DMS153 treated with DMSO at 0.1 percent for 48 hours (cell line): ENCODE results near the gene ASAP3.

Experiments
- DNase-seq: peaks from one replicate; lab custom pipeline; 2025; ENCODE audit not compliant: unreplicated experiment; lab: John Stamatoyannopoulos, UW

Gene ASAP3

DNA sequence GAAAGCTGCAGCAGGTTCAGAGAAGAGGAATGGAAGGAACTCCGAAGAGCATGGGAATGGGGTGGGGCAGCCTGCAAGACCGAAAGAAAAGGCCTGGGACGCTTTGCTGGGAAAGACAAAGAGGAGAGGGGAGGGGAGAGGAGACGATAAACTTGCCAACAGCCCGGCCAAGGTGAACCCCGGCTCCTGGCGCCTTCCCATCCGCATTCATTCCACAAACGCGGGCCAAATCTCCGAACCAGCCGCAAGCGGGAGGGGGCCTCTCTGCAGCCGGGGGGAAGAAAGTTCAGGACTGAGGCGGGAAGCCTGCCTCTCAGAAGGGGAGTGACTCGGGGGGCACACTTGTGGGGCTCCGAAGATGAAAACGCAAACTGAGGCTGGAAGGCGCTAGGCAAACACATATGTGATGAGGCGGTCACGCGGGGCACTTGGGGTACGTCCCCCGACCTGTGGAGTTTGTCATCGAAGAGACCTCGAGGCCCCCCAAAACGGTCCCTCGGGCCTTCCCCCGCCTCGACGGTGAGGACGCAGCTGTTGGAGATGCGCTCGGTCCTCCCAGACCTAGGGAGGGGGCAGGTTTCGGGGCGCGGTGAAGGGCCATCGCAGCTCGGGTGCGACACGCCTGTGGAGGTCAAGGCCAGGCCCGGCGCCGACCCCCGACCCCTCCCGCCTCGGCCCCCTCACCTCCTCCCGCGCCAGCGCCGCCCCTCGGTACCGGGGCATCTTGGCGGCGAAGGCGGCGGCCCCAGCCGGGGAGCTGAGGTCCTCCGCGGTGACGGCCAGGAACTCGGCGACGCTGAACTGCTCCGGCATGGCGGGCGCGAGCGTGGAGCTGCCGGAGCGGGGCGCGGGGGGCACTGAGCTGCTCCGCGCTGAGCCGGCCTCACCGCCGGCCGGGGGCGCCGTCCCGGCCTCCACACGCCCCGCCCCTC lies at the start of gene ASAP3:
TSS of gene ASAP3 (minus strand) at position 859 of the 932 bp plus-strand sequence. CDS start at position 813, 46 bp downstream.
- DNase-seq, result no peak

DNA sequence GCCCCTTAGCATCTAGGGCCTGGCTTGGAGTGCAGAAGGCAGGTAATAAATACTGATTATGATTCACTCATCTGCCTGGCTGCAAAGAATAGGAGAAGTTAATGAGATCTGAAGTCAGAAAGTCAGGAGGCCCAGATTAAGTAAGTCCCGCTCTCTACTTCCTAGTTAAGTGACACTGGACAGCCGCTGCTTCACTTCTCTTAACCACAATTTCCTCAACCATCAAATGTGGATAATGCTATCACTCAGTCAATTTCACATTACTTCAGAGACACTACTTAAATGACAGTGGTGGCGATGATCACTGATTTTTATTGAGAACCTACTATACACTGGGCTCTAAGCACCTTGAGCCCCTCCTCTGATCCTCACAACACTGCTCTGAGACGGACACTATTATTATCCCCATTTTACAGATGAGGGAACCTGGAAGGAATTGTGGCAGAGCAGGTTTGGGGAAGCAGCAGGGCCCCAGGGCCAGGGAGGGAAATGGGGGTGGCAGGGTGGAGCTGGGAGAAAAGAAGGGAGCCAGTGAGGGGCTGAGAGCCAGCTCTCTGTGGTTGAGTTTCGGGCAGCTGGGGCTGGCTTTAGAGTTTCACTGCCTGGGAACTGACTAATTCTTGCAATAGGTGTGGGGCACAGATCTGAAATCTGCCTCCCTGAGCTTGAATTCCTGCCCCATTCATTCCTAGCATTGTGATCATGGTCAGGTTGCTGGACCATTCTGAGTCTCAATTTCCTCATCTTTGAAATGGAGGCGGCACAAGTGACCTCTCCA lies 49.5 kb upstream of the ASAP3 start:
- DNase-seq, result no peak

DNA sequence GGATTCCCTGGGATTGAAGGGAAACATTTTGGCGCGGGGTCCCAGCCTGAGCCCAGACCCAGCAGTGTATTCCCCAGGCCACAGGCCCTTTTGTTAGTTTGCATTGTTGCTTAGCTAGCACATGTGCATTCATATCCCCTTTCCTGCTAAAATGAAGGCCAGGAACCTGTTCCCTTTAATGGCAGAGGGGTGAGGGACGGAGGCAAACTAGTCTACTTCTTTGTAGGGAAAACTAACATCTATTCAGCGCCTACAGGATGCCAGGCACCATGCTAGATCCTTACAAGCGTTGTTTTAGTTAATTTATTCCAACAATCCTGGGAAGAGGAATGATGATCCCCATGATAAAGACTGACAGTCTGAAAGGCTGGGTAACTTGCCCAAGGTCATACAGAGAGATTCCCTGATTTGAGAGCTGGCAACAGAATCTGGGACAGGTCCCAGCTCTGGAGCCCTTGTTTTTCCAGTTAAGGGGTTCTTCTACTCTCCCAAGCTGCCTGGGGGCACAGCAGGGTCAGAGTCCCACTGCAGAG lies 47.6 kb upstream of the ASAP3 start:
- no peak for DNase-seq

DNA sequence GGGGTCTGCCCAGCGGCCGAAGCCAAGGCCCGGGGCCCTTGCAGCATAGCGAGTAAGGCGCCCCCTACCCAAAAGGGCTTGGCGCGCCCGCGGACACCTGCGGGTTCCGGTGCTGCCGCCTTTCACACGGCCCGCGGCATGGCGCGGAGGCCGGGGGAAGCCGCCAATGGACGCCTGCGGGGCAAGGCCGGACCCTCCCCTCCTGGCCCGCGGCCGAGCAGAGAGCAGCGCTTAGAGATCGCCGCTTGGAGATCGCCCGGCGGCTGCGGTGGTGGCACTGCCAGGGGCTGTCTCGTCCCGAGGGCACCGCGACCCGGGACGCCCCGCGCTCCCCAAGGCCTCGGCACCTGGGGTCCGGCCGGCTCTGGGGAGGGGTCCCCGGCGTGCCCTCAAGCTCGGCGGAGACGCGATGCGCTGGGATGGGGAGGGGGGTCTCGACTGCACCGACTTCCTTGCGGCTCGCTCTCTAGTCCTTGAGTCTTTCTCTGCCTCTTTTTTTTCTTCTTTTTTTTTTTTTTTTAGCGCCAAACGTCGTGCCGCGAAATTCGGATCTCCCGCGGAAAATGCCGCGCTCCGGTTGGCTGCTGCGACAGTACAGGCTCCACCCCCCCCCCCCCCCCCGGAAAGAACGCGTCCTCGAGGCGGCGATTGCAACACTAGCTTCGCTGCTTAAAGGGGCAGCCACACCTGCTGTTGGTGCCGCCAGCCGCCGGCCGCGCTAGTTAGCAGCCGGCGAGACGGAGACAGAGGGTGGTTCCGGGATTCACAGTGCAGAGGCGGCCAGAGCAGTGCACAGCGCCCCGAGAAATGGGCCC lies 47.0 kb upstream of the ASAP3 start, which contains the start of gene E2F2:
TSS of gene E2F2 (minus strand) at position 487 of the 815 bp plus-strand sequence. CDS start at position 47, 440 bp downstream.
- DNase-seq, result peak; percentile 60

DNA sequence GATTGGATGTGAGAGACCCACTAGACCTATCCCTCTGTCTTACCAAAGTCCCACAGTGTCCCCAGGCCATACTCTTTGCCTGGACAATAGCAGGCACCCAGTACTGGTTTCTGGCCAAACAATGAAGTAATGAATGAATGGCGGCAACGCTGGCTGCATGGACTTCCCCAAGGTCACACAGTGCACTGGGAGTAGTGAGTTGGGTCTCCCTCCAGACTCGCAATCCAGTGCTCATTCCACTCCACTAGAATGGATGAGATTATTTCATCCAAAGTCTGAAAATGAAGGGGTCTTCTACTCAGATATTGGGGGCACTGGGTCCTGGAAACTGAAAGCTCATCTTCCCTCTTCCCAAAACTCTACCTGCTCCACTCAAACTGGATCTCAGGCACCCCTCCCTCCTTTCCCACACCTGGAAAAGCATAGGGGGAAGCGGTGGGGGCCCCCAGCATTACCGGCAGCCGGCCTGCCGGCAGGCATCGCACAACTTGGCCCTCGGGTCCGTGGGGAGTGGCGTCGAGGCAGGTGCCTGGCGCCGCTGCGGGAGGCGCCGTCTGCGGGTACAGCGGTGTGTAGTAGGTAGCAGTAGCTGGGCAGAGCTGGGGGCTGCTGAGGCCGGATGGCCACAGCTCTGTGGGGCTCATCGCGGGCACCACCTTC lies 46.2 kb upstream of the ASAP3 start:
- DNase-seq, result no peak

DNA sequence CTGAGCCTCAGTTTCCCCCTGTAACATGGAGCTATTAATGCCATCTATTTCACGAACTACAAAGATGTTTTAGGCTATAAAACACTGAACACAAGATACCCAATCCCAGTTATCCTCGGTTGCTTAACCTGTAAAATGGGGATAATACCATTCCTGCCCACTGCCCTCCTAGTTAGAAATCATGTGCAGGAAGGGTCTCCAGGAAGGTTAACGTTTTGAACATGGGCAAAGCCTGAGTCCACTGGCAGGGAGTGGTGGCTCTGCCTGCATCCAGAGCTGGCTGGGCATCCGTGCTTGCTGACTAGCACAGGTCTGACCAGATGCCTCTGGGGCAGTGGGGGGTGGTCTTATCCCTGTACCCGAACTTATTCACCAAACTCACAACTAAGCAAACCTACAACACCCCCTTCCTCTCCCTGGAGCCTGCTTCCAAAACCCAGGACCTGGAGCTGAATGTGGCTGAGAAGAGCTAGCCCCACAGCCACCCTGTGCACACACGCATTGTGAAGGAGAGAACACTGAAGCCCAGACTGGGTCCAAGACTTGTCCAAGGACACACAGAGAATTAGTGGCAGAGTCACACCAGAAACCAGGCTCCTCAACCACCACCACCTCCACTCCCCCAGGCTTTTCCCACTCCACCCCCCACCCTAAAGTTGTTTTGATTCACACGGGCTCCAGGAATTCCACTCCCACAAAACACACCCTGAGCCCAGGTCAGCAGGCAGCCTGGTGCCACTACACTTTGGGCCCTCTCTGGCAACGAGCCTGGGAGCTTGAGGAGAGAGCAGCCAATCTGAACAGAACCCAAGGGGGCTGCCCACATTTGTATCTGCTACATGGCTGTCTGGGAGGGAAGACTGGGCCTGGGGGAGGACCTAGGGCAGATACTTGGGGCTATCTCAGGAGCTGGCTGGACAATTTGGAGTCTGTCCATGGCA lies 45.4 kb upstream of the ASAP3 start:
- no peak for DNase-seq

DNA sequence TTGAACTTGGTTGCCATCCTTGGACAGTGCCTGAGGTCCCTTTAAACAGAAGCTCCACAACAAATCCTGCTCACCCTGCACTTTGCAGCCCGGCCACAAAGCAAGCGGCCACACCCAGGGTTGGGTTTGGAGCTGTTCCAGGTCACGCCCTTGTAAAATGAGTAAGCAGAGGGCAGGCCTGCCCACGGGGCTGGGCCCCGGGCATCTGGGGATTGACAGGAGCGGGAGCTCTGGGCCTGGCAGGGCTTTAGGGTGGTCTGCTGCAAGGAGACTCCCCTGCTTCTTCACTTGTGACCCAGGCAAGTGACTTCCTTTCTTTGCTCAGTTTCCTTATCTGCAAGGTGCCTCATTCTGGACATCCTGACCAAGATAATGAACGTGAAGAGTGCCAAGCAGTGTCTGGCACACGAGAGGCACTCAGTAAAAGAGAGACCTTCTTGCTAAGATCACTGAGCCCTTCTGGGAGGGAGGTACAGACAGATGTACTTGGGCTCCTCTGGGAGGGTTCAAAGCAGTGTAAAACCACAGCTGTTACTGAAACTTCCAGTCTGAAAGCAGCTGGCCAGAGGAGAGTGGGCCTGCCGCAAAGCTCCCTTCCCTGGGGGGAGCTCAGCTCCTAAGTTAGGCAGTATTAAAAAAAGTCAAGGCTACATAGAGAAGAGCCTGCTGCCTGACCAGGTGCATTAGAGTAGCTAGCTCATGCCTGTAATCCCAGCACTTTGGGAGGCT lies 44.4 kb upstream of the ASAP3 start:
- DNase-seq, result peak; percentile 88

DNA sequence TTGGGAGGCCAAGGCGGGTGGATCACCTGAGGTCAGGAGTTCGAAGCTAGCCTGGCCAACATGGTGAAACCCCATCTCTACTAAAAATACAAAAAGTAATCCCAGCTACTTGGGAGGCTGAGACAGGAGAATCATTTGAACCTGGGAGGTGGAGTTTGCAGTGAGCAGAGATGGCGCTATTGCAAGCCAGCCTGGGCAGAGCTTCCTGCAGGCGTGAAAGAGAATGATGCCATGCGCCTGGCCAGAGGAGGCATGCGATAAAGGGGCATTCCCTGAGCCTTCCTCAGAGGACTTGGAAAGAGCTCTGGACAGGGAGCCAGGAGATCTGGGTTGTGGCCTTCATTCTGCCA lies 43.9 kb upstream of the ASAP3 start:
- no peak for DNase-seq

DNA sequence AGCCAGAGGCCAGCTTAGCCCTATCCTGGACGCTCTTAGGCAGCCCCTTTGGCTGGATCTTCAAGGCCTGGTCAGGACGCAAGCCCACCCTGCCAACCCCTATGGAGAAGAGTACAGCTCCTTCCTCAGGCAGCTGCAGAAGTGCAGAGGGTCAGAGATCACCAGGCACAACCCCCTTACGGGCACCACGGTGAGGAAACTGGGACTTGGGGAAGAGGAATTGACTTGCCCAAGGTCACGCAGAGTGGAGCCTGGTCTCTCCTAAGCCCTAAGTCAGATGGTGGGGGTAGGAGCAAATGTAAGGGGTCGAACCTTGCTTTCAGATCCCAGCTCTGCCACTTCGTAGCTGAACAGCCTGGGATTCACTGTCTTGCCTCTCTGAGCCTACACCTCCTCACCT lies 43.4 kb upstream of the ASAP3 start:
- no peak for DNase-seq

DNA sequence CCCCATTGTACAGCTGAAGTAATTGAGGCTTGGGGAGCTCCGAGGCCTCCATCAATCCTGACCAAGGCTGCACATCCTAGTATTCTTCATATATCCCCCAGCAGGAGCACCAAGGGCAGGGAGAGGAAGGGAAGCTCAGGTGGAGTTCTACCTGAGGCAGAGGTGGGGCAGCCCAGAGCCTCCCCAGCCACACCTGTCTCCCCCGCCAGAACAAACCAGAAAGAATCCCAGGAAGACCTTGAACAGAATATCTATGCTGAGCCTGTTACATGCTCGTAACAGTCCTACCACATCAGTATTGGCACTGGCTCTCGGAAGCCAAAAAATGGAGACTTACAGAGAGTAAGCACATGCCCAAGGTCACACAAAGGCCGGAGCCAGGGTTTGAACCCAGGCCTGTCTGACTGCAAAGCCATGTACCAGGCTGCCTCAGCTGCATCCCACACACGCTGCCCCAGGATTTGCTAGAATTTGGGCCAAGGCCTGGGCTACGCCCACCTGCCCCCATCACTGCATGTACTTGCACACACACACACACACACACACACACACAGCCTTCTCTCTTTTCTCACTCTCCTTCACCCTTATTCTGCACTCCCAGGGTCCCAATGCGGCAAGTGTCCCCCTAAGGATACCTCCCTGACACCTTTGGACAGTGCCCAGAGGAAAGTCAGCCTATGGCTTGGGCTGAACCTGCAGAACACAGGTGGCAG lies 42.5 kb upstream of the ASAP3 start:
- DNase-seq, result no peak

DNA sequence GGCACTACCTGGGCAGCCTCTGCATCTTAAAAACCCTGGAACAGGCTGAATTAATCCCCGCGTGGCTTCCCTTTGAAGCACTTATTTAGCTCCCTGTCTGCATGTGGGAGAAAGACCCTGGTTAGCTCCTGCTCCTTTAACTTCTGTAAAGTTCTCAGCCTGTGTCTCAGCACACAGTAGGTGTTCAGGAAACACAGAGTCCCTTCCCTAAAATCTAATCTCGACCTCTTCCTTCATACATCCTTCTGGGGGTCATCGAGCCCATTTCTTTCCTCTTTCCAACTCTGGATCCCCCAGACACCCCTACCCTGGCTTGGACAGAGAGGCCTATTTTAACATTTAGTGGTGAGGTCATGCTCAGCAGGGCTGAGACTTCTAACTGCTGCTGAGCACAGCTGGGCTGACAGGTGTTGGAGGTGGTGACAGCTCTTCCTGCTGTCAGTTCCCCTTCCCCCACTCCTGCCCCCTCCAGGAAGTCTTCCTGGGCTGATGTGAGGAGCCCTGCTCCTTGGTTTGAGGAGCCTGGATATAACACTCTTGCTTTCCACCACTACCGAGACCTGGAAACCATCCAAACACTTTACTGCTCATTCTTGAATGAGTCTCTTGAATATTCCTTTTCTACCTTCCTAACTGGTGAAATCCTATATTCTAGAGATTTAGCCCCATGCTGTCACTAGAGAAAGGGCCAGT lies 41.7 kb upstream of the ASAP3 start:
- DNase-seq, result no peak

DNA sequence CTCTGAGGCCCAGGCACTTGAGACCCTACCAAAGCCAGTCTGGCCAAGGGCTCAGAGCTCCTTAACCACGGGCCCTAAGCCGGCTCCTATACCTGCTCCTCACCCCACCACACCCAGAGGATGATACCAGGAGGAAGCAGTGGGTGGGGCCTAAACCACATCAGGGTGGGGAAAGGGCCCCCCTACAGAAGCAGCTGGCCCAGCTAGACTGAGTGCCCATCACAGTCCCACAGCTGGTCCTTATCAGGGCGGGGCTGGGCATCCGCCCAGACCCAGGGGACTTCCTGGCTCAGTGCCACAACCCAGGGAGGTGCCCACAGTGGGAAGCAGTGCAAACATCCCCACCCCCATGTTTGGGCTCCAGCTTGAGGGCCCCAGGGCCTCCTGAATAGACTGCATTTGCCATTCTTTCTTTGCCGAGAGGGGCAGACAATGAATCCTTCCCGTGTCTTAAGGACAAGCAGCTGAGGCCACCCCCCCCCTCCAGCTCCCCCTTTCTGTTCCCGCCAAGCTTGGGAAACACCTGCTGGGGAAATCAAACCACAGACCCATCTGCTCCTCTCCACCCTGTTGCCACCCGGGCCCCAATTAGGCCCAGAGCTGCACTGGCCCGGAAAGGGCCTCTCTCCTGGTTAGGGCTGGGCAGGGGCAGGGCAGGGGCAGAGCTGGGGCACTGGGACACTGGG lies 40.9 kb upstream of the ASAP3 start:
- peak; percentile 82 for DNase-seq

DNA sequence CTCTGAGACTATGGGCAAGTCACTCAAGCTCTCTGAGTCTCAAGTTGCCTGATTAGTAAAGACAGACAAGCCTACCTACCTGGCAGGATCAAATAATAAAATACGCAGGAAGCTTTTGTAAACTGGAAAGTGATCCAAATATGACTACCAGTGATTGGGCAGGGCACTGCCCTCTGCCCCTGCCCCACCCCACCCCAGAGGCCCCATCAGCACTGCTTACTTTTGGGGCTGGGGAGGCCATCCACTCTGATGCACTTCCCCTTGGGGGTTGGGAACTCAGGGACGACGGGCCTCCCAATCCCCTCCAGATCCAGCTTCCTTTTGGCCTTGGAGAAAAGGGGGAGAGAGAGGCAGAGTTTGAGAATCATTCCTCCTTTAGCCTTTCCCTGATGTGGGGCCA lies 40.2 kb upstream of the ASAP3 start:
- no peak for DNase-seq

DNA sequence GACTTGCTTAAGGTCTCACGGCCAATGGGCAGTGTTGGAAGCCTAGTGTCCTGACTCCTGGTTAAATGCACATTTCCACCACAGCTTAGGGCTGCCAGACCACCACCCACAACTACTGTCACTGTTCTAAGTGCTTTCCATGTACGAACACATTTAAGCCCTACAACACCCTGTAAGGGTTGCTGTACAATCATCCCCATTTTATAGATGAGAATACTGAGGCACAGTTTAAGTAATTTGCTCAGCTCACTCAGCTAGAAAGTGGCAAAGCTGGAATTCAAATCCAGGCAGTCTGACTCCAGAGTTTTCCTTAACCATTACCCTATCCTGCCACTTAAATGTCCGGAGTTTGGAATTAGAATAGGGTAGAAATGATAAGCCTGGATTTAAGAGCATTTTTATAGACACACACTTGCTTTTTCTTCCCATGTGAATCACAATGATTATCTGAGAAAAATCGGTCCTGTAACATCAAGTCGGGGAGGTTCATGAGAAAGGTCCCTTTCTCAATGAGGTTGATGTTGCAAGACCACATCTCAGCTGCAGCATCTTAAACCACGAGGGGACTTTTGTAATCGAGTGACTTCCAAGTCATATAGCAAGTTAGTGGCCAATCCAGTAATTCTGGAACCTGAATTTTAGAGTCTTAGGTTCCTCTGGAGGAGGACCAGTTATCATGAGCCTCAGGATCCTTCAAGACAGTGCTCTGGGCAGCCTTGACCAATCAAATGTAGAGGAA lies 38.4 kb upstream of the ASAP3 start:
- no peak for DNase-seq

DNA sequence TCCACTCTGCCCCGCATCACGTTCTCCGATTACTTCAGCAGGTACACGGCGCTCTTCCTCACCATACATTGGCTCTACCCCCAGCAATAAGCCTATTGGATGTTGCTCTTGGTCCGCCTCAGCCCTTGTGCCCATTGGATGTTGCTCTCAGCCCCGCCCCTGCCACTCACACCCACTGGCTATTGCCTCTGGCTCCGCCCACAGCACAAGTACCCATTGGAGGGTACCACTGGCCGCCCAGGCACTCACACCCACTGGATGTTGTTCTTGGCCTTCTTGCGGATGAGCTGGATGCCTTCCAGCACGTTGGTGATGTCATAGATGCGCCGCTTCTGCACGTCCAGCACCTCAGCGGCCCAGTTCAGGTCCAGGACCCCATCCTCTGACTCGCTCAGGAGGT lies 37.6 kb upstream of the ASAP3 start:
- no peak for DNase-seq

DNA sequence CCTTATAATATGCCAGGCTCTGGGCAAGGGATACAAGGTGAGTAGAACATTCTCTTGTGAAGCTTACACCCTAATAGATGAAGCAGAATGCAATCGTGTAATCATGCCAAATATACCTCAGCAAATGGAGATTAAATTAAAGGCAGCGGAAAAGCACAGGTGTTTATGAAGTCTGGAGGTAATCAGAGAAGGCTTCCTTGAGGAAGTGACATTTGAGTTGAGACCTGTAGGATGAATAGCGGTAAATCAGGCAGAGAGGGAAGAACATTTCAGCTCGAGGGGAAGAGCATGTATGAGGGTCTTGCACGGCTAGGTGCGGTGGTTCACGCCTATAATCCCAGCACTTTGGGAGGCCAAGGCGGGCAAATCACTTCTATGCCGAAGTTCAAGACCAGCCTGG lies 33.6 kb upstream of the ASAP3 start:
- no peak for DNase-seq
